ENCODE results near the gene AKAP13.

DNA sequence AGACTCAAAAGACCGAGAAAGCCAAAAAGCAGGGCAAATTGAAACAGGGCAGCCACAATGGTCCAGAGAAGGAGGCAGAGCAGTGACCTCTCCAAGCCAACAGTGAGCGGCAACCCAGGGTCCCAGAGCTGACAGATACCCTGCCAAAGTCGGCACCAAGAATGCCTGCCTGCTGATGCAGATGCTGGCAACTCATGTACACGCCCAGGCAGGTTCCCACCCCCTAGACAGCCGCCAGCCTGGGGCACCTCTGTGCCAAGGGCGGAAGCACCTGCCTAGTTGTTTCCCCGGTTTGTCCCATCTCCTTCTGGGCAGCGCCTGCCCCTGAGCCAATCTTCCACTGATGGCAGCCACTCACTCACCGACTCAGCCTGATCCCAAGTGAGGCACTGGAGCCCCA lies 392.3 kb downstream of the AKAP13 start:
- TF ChIP-seq, protein P1, sequence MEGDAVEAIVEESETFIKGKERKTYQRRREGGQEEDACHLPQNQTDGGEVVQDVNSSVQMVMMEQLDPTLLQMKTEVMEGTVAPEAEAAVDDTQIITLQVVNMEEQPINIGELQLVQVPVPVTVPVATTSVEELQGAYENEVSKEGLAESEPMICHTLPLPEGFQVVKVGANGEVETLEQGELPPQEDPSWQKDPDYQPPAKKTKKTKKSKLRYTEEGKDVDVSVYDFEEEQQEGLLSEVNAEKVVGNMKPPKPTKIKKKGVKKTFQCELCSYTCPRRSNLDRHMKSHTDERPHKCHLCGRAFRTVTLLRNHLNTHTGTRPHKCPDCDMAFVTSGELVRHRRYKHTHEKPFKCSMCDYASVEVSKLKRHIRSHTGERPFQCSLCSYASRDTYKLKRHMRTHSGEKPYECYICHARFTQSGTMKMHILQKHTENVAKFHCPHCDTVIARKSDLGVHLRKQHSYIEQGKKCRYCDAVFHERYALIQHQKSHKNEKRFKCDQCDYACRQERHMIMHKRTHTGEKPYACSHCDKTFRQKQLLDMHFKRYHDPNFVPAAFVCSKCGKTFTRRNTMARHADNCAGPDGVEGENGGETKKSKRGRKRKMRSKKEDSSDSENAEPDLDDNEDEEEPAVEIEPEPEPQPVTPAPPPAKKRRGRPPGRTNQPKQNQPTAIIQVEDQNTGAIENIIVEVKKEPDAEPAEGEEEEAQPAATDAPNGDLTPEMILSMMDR (IDR thresholded peaks at IDR 0.05; ENCODE audit: control extremely low read depth in 1 of 3, insufficient read depth in 1 of 3, low read depth in 1 of 3, low read length in 3 of 3): no peak
- TF ChIP-seq ZNF274 (IDR thresholded peaks at IDR 0.05; ENCODE audit: borderline replicate concordance, extremely low read depth, low read length) (no peak), SP1 (IDR thresholded peaks at IDR 0.05; ENCODE audit: low read depth, low read length) (no peak), POLR2A (IDR thresholded peaks at IDR 0.05; ENCODE audit: control extremely low read depth in 1 of 2, low read depth in 2 of 2, low read length in 2 of 2) (no peak)

Measured in H1 (cell line).